ENCODE results near the gene NTM. TPM values are rescaled to one million over a fixed set of nuclear protein-coding genes. Genes with fewer than 3 reads are reported as not detected.
A peak's percentile ranks its signal among the peaks of the same experiment; 100 is the strongest.

The NTM gene
- polyA plus RNA-seq, 1 donor from 2014 or later, result not detected

GRCh38 chr11:132254906-132255305, 884.5 kb downstream of the NTM start:
- Mint-ChIP-seq H3K36me3 (no peaks in the 10 kb centered on the region), H3K27me3 (no peaks in the 10 kb centered on the region), H3K4me3 (no peak overlapping the region), H3K27ac (no peak overlapping the region), H3K9me3 (peaks cover under 1 to 14% (median 1%) of the 10 kb centered on the region in 3 donors), H3K4me1 (no peaks in the 10 kb centered on the region)

GRCh38 chr11:132256528-132257279, 886.3 kb downstream of the NTM start:
- Mint-ChIP-seq H3K27ac (no peak overlapping the region), H3K4me1 (no peaks in the 10 kb centered on the region), H3K9me3 (peaks cover 0 to 7% (median 1%) of the 10 kb centered on the region in 3 donors), H3K36me3 (no peaks in the 10 kb centered on the region), H3K27me3 (no peaks in the 10 kb centered on the region), H3K4me3 (no peak overlapping the region)

DNA sequence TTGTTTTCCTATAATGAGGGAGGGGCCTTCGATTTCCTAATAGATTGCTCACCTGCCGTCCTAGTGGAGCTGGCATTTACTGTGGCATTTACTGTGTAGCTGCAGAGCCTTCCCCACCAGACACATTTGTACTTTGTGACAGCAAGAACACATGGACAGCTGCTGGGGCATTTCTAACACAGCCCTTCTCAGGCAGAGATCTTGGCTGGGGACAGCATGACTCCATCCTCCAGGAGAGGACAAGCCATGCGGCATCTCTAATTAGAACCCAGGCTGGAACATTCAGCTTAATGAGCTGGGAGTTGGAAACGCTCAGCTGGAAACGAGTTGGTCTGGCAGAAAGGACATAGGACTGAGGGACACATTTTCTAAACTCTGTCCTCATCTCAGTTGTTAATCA, 887.5 kb downstream of the NTM start:
- Mint-ChIP-seq H3K4me3 (no peak overlapping the region), H3K4me1 (no peaks in the 10 kb centered on the region), H3K9me3 (peaks cover 0 to 3% (median 0%) of the 10 kb centered on the region in 3 donors), H3K36me3 (no peaks in the 10 kb centered on the region), H3K27me3 (no peaks in the 10 kb centered on the region), H3K27ac (no peak overlapping the region)

- H3K4me1 Mint-ChIP-seq, result no peaks in the 10 kb centered on the region
- H3K27me3 Mint-ChIP-seq, result no peaks in the 10 kb centered on the region
- H3K27ac Mint-ChIP-seq, result no peak overlapping the region
- no peaks in the 10 kb centered on the region for H3K36me3 Mint-ChIP-seq
- peaks cover 0 to 6% (median 3%) of the 10 kb centered on the region in 3 donors for H3K9me3 Mint-ChIP-seq
- H3K4me3 Mint-ChIP-seq, result no peak overlapping the region
Measured at GRCh38 chr11:132258875-132259274, 888.5 kb downstream of the NTM start.

GRCh38 chr11:132260636-132261035, 890.2 kb downstream of the NTM start:
- Mint-ChIP-seq H3K27me3 (no peaks in the 10 kb centered on the region), H3K36me3 (no peaks in the 10 kb centered on the region), H3K4me1 (no peaks in the 10 kb centered on the region), H3K9me3 (peaks cover 0 to 6% (median 3%) of the 10 kb centered on the region in 3 donors), H3K4me3 (no peak overlapping the region), H3K27ac (no peak overlapping the region)

GRCh38 chr11:132263241-132263640, 892.8 kb downstream of the NTM start:
- no peaks in the 10 kb centered on the region for H3K36me3 Mint-ChIP-seq
- no peak overlapping the region for H3K4me3 Mint-ChIP-seq
- no peaks in the 10 kb centered on the region for H3K27me3 Mint-ChIP-seq
- peaks cover 0 to 6% (median 5%) of the 10 kb centered on the region in 3 donors for H3K9me3 Mint-ChIP-seq
- H3K4me1 Mint-ChIP-seq, result no peaks in the 10 kb centered on the region
- no peak overlapping the region for H3K27ac Mint-ChIP-seq

- Mint-ChIP-seq H3K9me3 (peaks cover 0 to 6% (median 5%) of the 10 kb centered on the region in 3 donors), H3K4me3 (no peak overlapping the region), H3K27ac (no peak overlapping the region), H3K4me1 (no peaks in the 10 kb centered on the region), H3K36me3 (no peaks in the 10 kb centered on the region), H3K27me3 (no peaks in the 10 kb centered on the region)
Measured at GRCh38 chr11:132263875-132264274, 893.5 kb downstream of the NTM start.

DNA sequence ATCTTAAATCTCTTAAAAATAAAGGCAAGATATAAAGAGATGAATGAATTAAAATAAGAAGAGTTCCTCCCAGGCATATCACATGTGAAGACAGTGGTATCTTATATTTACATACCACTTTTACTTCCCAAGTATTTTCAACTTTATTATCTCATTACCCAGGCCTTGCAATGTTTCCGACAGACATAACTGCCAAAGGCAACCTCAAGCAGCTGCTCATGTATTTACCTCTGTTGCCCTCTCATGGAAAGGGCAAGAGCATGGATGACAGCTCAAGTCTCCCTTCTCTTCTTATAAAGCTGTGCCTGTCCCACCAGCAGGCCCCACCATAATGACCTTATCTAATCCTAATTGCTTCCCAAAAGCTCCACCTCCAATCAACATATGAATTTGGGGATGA, 894.2 kb downstream of the NTM start:
- H3K36me3 Mint-ChIP-seq, result no peaks in the 10 kb centered on the region
- H3K4me1 Mint-ChIP-seq, result no peaks in the 10 kb centered on the region
- no peak overlapping the region for H3K4me3 Mint-ChIP-seq
- H3K27ac Mint-ChIP-seq, result no peak overlapping the region
- H3K27me3 Mint-ChIP-seq, result no peaks in the 10 kb centered on the region
- peaks cover 0 to 6% (median 5%) of the 10 kb centered on the region in 3 donors for H3K9me3 Mint-ChIP-seq

- Mint-ChIP-seq H3K36me3 (peaks cover 2% of the 10 kb centered on the region), H3K4me1 (no peaks in the 10 kb centered on the region), H3K27me3 (no peaks in the 10 kb centered on the region), H3K9me3 (peaks cover 0 to 3% (median 0%) of the 10 kb centered on the region in 3 donors), H3K4me3 (peak overlapping the region in 1 of 4 donors; percentile 9), H3K27ac (no peak overlapping the region)
Measured at GRCh38 chr11:132278801-132279574, 908.6 kb downstream of the NTM start.

DNA sequence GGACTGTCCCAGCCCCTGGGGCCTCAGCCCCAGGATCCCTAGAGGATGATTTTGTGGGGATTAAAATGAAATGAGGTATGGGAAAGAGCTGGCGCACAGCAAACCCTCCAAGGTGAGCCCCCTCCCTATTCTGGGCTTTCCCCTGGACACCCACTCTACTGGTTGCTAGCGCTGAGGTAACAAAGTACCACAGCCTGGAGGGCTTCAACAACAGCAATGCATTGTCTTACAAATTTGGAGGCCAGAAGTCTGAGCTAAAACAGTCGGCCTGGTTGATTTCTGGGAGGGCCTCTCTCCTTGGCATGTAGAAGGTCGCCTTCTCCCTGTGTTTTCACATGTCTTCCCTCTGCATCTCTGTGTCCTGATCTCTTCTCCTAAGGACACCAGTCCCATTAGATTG, 913.6 kb downstream of the NTM start:
- Mint-ChIP-seq H3K36me3 (peaks cover 2% of the 10 kb centered on the region), H3K4me1 (peaks cover 0 to 4% (median 0%) of the 10 kb centered on the region in 3 donors), H3K27ac (no peak overlapping the region)

GRCh38 chr11:132284611-132285010, 914.2 kb downstream of the NTM start:
- H3K4me3 Mint-ChIP-seq, result no peak overlapping the region
- H3K36me3 Mint-ChIP-seq, result peaks cover 2% of the 10 kb centered on the region
- peaks cover 0 to 4% (median 0%) of the 10 kb centered on the region in 3 donors for H3K4me1 Mint-ChIP-seq
- H3K27me3 Mint-ChIP-seq, result no peaks in the 10 kb centered on the region
- peaks cover 0 to 2% (median 0%) of the 10 kb centered on the region in 3 donors for H3K9me3 Mint-ChIP-seq
- no peak overlapping the region for H3K27ac Mint-ChIP-seq

More for the DNA sequence above, 913.6 kb downstream of the NTM start:
- Mint-ChIP-seq H3K9me3 (peaks cover 0 to 3% (median 0%) of the 10 kb centered on the region in 3 donors), H3K27me3 (no peaks in the 10 kb centered on the region), H3K4me3 (no peak overlapping the region)

GRCh38 chr11:132285631-132286030, 915.2 kb downstream of the NTM start:
- Mint-ChIP-seq H3K27ac (no peak overlapping the region), H3K36me3 (peaks cover 2% of the 10 kb centered on the region), H3K9me3 (peaks cover 0 to 1% (median 0%) of the 10 kb centered on the region in 3 donors), H3K27me3 (no peaks in the 10 kb centered on the region), H3K4me1 (peaks cover 0 to 4% (median 0%) of the 10 kb centered on the region in 3 donors), H3K4me3 (no peak overlapping the region)

GRCh38 chr11:132286106-132286505, 915.7 kb downstream of the NTM start:
- no peak overlapping the region for H3K4me3 Mint-ChIP-seq
- no peak overlapping the region for H3K27ac Mint-ChIP-seq
- peaks cover 2% of the 10 kb centered on the region for H3K36me3 Mint-ChIP-seq

DNA sequence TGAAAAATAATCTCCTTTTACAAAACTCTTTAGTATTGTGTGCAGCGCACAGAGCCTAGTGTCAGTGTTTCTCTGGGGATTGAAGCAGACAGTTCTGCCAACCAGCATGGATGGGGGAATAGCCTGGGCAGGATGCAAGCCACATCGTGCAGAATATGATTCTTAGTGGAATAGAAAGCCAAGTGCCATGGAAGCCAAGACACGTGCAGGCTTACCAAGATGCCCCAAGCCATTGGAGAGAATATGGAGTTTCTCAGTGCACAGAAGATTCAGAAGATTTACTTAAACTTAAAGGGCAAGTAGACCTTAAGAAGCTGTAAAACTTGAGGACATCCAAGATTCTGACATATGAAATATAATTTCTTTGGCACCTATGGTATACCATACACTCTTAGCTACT, 917.6 kb downstream of the NTM start:
- Mint-ChIP-seq H3K4me1 (peaks cover 0 to 4% (median 0%) of the 10 kb centered on the region in 3 donors), H3K27ac (no peak overlapping the region), H3K9me3 (peaks cover 0 to 1% (median 0%) of the 10 kb centered on the region in 3 donors), H3K4me3 (no peak overlapping the region), H3K27me3 (peaks cover 2% of the 10 kb centered on the region), H3K36me3 (peaks cover 2% of the 10 kb centered on the region)

More at GRCh38 chr11:132286106-132286505, 915.7 kb downstream of the NTM start:
- Mint-ChIP-seq H3K27me3 (no peaks in the 10 kb centered on the region), H3K4me1 (peaks cover 0 to 4% (median 0%) of the 10 kb centered on the region in 3 donors), H3K9me3 (peaks cover 0 to 1% (median 0%) of the 10 kb centered on the region in 3 donors)

DNA sequence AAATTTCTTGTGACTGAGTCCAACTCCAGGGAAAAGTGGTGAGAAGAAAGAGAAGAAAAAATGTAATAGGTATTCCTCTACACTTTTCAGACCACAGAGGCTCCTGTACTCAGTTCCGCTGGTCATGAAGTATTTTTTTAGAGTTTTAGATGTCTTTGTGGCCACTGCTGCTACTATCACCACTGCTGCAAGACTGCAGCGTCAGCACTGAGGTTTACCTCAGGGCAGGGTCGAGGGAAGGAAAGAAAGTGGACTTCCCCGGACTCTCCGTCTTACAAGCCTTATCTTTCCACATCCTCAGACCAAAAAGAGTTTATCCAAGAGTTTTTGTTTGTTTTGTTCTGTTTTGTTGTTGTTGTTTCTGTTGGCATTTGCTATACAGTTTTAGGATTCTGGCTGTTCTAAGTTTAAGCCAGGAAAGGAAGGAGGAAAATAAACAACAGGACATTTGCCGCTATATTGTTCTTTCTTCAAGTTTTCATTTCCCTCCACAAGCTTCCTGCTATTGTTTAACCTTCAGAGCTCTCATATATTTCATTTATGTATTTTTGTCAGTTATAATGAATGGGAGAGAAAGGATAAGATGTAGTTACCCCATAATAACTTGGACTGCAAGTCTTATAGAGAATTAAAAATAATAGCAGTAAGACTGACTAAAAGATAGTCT, 919.3 kb downstream of the NTM start:
- peaks cover 2% of the 10 kb centered on the region for H3K27me3 Mint-ChIP-seq
- H3K36me3 Mint-ChIP-seq, result peaks cover 2% of the 10 kb centered on the region
- peaks cover 0 to 1% (median 0%) of the 10 kb centered on the region in 3 donors for H3K9me3 Mint-ChIP-seq
- H3K27ac Mint-ChIP-seq, result no peak overlapping the region
- H3K4me1 Mint-ChIP-seq, result peaks cover 0 to 4% (median 0%) of the 10 kb centered on the region in 3 donors
- H3K4me3 Mint-ChIP-seq, result no peak overlapping the region

Measured in IgD-negative memory B cell (primary cell).